OCI-LY7 (cell line): ENCODE results near the gene EGFL7. TPM values are rescaled to one million over a fixed set of nuclear protein-coding genes. Genes with fewer than 3 reads are reported as not detected.

Experiments used
- BruUV-seq: library from RNA; stranded (reverse); fragments of 400-500 nt; replicated peaks from 2 replicates; lab custom pipeline; 2021; lab: Mats Ljungman, UMichigan
- CTCF ChIA-PET: fragments of 300-600 bp; sonication (Branson Sonifier 250); formaldehyde crosslinking; loops from one replicate; lab custom pipeline; 2022; ENCODE audit warnings: antibody characterized with exemption; ENCODE audit not compliant: unreplicated experiment; lab: Charles Lee
- POLR2A ChIA-PET: fragments of 300-600 bp; sonication (Branson Sonifier 250); formaldehyde crosslinking; loops from one replicate; lab custom pipeline; 2022; ENCODE audit warnings: antibody characterized with exemption; lab: Charles Lee
- DNase-seq: peaks from one replicate; pipeline ENCODE4 v3.0.0-alpha.2; 2015; ENCODE audit warnings: low spot score
- H2AFZ ChIP-seq: fragments of 200-600 bp; sonication (generic), shearing (Covaris generic); 2 replicates; pipeline ENCODE4 v1.6.1; 2014; ENCODE audit warnings: mild to moderate bottlenecking, antibody characterized with exemption, low read length, moderate library complexity
- H3K27ac ChIP-seq: fragments of 200-600 bp; sonication (generic); 2 replicates; pipeline ENCODE4 v1.5.1; 2014; ENCODE audit warnings: mixed run types, low read depth, mild to moderate bottlenecking, moderate library complexity, low read length, inconsistent platforms; ENCODE audit not compliant: poor library complexity, severe bottlenecking
- H3K36me3 ChIP-seq: fragments of 200-600 bp; sonication (generic); 2 replicates; pipeline ENCODE4 v1.6.1; 2014; ENCODE audit warnings: mild to moderate bottlenecking, antibody characterized with exemption, low read length, moderate library complexity, mixed read lengths; ENCODE audit not compliant: insufficient read depth
- H3K4me1 ChIP-seq: fragments of 200-600 bp; sonication (generic); 2 replicates; pipeline ENCODE4 v1.5.1; 2014; ENCODE audit warnings: mild to moderate bottlenecking, low read length; ENCODE audit not compliant: insufficient read depth, poor library complexity, severe bottlenecking
- H3K4me2 ChIP-seq: fragments of 200-600 bp; sonication (generic); 2 replicates; pipeline ENCODE4 v1.6.1; 2014; ENCODE audit warnings: mild to moderate bottlenecking, low read length
- H3K4me3 ChIP-seq: fragments of 200-600 bp; sonication (generic); 2 replicates; pipeline ENCODE4 v1.5.1; 2014; ENCODE audit warnings: mild to moderate bottlenecking, low read depth, low read length; ENCODE audit not compliant: poor library complexity, severe bottlenecking
- H3K79me2 ChIP-seq: fragments of 200-600 bp; sonication (generic); 2 replicates; pipeline ENCODE4 v1.6.1; 2016; ENCODE audit warnings: low read depth, mild to moderate bottlenecking, low read length, moderate library complexity, mixed read lengths; ENCODE audit not compliant: insufficient read depth
- H3K9me2 ChIP-seq: fragments of 200-600 bp; sonication (generic); 2 replicates; pipeline ENCODE4 v1.6.1; 2016; ENCODE audit warnings: mild to moderate bottlenecking, low read length, mixed read lengths; ENCODE audit not compliant: insufficient read depth
- H3K9me3 ChIP-seq: fragments of 200-600 bp; sonication (generic); 2 replicates; pipeline ENCODE4 v1.6.1; 2014; ENCODE audit warnings: mild to moderate bottlenecking, mixed run types, low read length, mixed read lengths
- H4K20me1 ChIP-seq: fragments of 200-600 bp; sonication (generic); 2 replicates; pipeline ENCODE4 v1.6.1; 2014; ENCODE audit warnings: mild to moderate bottlenecking, antibody characterized with exemption, low read length, moderate library complexity, mixed read lengths; ENCODE audit not compliant: insufficient read depth
- EZH2phosphoT487 ChIP-seq: fragments of 200-600 bp; sonication (generic); IDR thresholded peaks from 2 replicates; pipeline ENCODE4 v1.6.1; 2018; ENCODE audit warnings: low read depth, borderline replicate concordance, mild to moderate bottlenecking, mixed run types, antibody characterized with exemption, low read length, moderate library complexity, mixed read lengths
- intact Hi-C: fragments of 100-400 bp; cut with micrococcal nuclease; formaldehyde crosslinking; loops from one replicate; pipeline ENCODE4 v1.10.0; 2022; ENCODE audit not compliant: unreplicated experiment
- total RNA-seq, 2 experiments: library from RNA; depleted of rRNA in 1 of 2; stranded (reverse); fragments of >200 nt in 1 of 2; shearing (Covaris generic) in 1 of 2; gene quantifications; 2 replicates each; pipeline ENCODE4 v1.2.3, GENCODE V29; 2014 to 2022
- TF ChIP-seq, protein P1 (sequence below): fragments of 200-600 bp; sonication (generic); conservative IDR thresholded peaks from 2 replicates; pipeline ENCODE4 v1.5.1; 2014; ENCODE audit warnings: mild to moderate bottlenecking, antibody characterized with exemption, low read length, moderate library complexity, mixed read lengths

Gene EGFL7
- total RNA-seq, 2 experiments from 2014 or later: not detected

DNA sequence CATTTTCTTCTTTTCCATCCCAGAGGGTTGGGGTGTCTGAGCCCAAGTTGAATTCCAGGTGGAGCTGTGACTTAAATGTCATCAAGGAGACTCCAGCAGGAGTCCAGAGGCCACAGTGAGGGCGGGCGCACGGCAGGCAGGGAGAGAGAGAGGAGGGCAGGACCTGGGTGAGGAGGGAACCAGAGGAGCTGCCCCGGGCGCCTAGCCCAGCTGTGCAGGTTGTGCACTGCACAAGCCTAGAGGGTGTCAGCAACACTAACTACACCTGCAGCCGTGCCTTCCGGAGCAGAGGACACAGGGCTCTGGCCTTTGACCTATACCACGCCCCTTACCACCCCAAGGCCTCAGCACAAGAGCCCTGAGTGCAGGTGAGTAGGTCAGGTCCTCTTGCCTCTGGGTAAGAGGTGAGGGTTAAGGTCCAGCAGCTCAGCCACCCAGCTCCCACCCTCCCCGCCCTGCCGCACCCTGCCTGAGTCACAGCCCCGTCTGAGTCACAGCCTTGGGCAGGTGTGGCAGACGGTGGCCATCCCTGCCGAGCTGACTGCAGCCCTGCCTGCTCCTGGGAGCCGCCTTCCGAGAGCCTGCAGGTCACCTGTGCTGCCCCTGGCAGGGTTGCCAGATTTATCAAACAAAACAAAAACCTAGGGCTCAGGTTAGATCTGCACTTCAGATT is 30.9 kb downstream of the EGFL7 start:
- CTCF ChIA-PET: no interaction called here
- intact Hi-C loops: no loop called here
- no peak overlapping the region for H3K27ac ChIP-seq

DNA sequence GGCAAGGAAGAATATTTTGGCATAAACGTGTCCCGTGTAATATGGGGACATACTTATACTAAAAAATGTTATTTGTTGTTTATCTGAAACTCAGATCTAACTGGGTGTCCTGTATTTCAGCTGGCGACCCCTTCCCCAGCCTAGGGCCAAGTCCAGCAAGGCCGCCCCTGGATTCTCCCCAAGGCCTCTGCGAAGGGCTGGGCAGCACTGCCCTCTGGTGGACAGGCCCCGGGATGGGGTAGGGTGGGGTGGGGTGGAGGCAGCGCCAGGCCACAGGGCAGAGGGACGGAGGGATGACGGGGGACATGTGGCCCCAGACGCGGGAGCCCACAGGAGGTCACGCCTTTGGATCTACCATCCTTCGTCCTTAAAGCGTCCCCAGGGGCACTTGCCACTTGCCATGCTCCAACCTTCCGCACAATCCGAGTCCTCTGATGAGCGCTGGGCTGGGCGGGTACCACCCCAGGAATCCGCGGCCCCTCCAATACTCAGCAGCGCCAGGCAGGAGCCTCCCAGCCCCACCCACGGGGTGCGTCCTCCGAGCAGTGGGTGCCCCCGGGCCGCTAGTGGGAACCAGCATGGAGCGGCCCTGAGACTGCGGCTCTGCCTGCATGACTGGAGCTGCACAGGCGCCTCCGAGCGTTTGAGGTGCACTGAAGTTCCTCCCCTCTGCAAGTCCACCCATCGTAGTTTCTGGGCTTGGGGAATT is 31.6 kb downstream of the EGFL7 start:
- H3K9me3 ChIP-seq: no peaks in the 10 kb centered on the region
- DNase-seq: no peak
- H2AFZ ChIP-seq: no peak overlapping the region
- H3K4me2 ChIP-seq: no peak overlapping the region
- TF ChIP-seq, protein P1, sequence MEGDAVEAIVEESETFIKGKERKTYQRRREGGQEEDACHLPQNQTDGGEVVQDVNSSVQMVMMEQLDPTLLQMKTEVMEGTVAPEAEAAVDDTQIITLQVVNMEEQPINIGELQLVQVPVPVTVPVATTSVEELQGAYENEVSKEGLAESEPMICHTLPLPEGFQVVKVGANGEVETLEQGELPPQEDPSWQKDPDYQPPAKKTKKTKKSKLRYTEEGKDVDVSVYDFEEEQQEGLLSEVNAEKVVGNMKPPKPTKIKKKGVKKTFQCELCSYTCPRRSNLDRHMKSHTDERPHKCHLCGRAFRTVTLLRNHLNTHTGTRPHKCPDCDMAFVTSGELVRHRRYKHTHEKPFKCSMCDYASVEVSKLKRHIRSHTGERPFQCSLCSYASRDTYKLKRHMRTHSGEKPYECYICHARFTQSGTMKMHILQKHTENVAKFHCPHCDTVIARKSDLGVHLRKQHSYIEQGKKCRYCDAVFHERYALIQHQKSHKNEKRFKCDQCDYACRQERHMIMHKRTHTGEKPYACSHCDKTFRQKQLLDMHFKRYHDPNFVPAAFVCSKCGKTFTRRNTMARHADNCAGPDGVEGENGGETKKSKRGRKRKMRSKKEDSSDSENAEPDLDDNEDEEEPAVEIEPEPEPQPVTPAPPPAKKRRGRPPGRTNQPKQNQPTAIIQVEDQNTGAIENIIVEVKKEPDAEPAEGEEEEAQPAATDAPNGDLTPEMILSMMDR: peak; percentile 63
- no peak for TF ChIP-seq EZH2phosphoT487
- no peaks in the 10 kb centered on the region for H3K4me1 ChIP-seq
- H3K4me3 ChIP-seq: no peak overlapping the region
- ChIA-PET CTCF (no interaction called here), POLR2A (no interaction called here)
- H3K9me2 ChIP-seq: no peaks in the 10 kb centered on the region
- H3K79me2 ChIP-seq: no peaks in the 10 kb centered on the region
- no TSS peak for BruUV-seq
- no peaks in the 10 kb centered on the region for H3K36me3 ChIP-seq
- H4K20me1 ChIP-seq: no peaks in the 10 kb centered on the region
- H3K27ac ChIP-seq: no peak overlapping the region
- intact Hi-C loops: no loop called here

More for the DNA sequence above, 30.9 kb downstream of the EGFL7 start:
- H3K79me2 ChIP-seq: no peaks in the 10 kb centered on the region
- no peaks in the 10 kb centered on the region for H4K20me1 ChIP-seq
- H3K4me1 ChIP-seq: no peaks in the 10 kb centered on the region
- no peaks in the 10 kb centered on the region for H3K9me3 ChIP-seq
- TF ChIP-seq EZH2phosphoT487: no peak
- TF ChIP-seq, protein P1: no peak
- DNase-seq: no peak
- no peaks in the 10 kb centered on the region for H3K9me2 ChIP-seq
- POLR2A ChIA-PET: no interaction called here
- no peaks in the 10 kb centered on the region for H3K36me3 ChIP-seq
- no peak overlapping the region for H3K4me2 ChIP-seq
- no peak overlapping the region for H3K4me3 ChIP-seq
- H2AFZ ChIP-seq: no peak overlapping the region
- no TSS peak for BruUV-seq

DNA sequence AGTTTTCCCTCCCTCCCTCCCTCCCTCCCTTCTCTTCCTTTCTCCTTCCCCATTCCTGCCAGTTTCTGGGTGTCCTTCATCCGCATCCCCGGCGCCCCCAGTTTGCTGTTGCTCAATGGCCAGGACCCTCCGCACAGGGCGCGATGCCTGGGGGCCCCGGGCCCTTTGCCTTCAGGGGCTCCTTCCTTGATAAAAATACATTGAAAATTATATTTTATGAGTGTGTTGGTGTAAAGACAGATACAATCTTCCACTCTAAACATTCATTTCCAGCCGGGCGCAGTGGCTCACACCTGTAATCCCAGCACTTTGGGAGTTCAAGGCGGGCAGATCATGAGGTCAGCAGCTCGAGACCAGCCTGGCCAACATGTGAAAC is 32.1 kb downstream of the EGFL7 start:
- TF ChIP-seq, protein P1: no peak
- TF ChIP-seq EZH2phosphoT487: no peak
- H3K4me2 ChIP-seq: no peak overlapping the region
- intact Hi-C loops: no loop called here
- no peaks in the 10 kb centered on the region for H3K36me3 ChIP-seq
- H4K20me1 ChIP-seq: no peaks in the 10 kb centered on the region
- no peak overlapping the region for H3K4me3 ChIP-seq
- H3K27ac ChIP-seq: no peak overlapping the region
- no peak overlapping the region for H2AFZ ChIP-seq
- POLR2A ChIA-PET: no interaction called here
- CTCF ChIA-PET: no interaction called here
- no peaks in the 10 kb centered on the region for H3K9me3 ChIP-seq
- H3K79me2 ChIP-seq: no peaks in the 10 kb centered on the region
- no peaks in the 10 kb centered on the region for H3K9me2 ChIP-seq
- BruUV-seq: no TSS peak
- H3K4me1 ChIP-seq: no peaks in the 10 kb centered on the region
- no peak for DNase-seq
